Keratinocyte (primary cell): ENCODE data around the gene NUDT3.

Experiments used
- CTCF ChIP-seq, 3 experiments: IDR thresholded peaks in 1 of 3; conservative IDR thresholded peaks in 1 of 3; optimal IDR thresholded peaks in 1 of 3; 2 replicates in 2 of 3; 3 replicates in 1 of 3; pipeline versions ENCODE3 to v1.5.1; 2011; ENCODE audit warnings: low read length in 3 of 3, mild to moderate bottlenecking in 3 of 3, moderate library complexity in 2 of 3, control low read depth in 1 of 3, inconsistent platforms in 1 of 3; ENCODE audit not compliant: insufficient read depth in 2 of 3; ENCODE audit errors: extremely low read depth in 1 of 3
- EZH2 ChIP-seq: IDR thresholded peaks from one replicate; pipeline ENCODE4 v1.6.1; 2012; ENCODE audit warnings: inconsistent platforms, mild to moderate bottlenecking, low read length, moderate library complexity

GRCh38 chr6:34396518-34396917 is 4.0 kb upstream of the NUDT3 start:
- TF ChIP-seq CTCF (optimal IDR thresholded peaks at IDR 0.05 in 1 of 3, IDR thresholded peaks at IDR 0.05 in 1 of 3, conservative IDR thresholded peaks at IDR 0.05 in 1 of 3; ENCODE audit: extremely low read depth in 1 of 3, insufficient read depth in 2 of 3, low read length in 3 of 3) = no peak
- no peak for TF ChIP-seq EZH2
